Hematopoietic multipotent progenitor cell treated with erythropoietin and hydrocortisone succinate and interleukin-3 and kit ligand, for 4 days (in vitro differentiated cells): Measurements from ENCODE around the gene CD44.
"Not testable (repeated sequence)": the region's sequence is repeated elsewhere in the genome, so short reads cannot be mapped to it uniquely, and the experiment has no call there.

Source experiments
- DNase-seq: peaks from one replicate; pipeline ENCODE4 v3.0.0-alpha.2; 2015

CD44 gene

GRCh38 chr11:35216962-35217678 is 78.1 kb downstream of the CD44 start:
- no peak for DNase-seq

GRCh38 chr11:35218956-35219355 is 80.0 kb downstream of the CD44 start:
- no peak for DNase-seq

- no peak for DNase-seq
These were observed 84.4 kb downstream of the CD44 start for GRCh38 chr11:35223371-35223796.

GRCh38 chr11:35223991-35224390 is 85.0 kb downstream of the CD44 start:
- DNase-seq = no peak

GRCh38 chr11:35225946-35226520 is 87.1 kb downstream of the CD44 start:
- no peak for DNase-seq

GRCh38 chr11:35226756-35227155 is 87.8 kb downstream of the CD44 start:
- not testable (repeated sequence) for DNase-seq

- peak; percentile 50 for DNase-seq
These were observed 88.8 kb downstream of the CD44 start for GRCh38 chr11:35227576-35228327.

- no peak for DNase-seq
These were observed 89.4 kb downstream of the CD44 start for GRCh38 chr11:35228328-35228725.

GRCh38 chr11:35230388-35230787 is 91.4 kb downstream of the CD44 start:
- DNase-seq = no peak

- DNase-seq = no peak
These were observed 92.3 kb downstream of the CD44 start for GRCh38 chr11:35231076-35231860.

- DNase-seq = no peak
These were observed 93.9 kb downstream of the CD44 start for GRCh38 chr11:35232891-35233330.

GRCh38 chr11:35233518-35233917 is 94.5 kb downstream of the CD44 start:
- DNase-seq = no peak

- no peak for DNase-seq
These were observed 95.6 kb downstream of the CD44 start for GRCh38 chr11:35234460-35235156.

GRCh38 chr11:35235157-35235468 is 96.1 kb downstream of the CD44 start:
- no peak for DNase-seq

GRCh38 chr11:35235498-35235897 is 96.5 kb downstream of the CD44 start:
- no peak for DNase-seq

- DNase-seq = peak; percentile 76
These were observed 97.1 kb downstream of the CD44 start for GRCh38 chr11:35235936-35236666.

- DNase-seq = no peak
These were observed 97.7 kb downstream of the CD44 start for GRCh38 chr11:35236667-35237003.

GRCh38 chr11:35237351-35237750 is 98.4 kb downstream of the CD44 start:
- no peak for DNase-seq

- peak; percentile 84 for DNase-seq
These were observed 99.1 kb downstream of the CD44 start for GRCh38 chr11:35237860-35238715.

- no peak for DNase-seq
These were observed 99.9 kb downstream of the CD44 start for GRCh38 chr11:35238882-35239281.

- peak; percentile 43 for DNase-seq
These were observed 100.6 kb downstream of the CD44 start for GRCh38 chr11:35239471-35240075.
